ENCODE measurements around the gene ATP8A2. TPM values are rescaled to one million over a fixed set of nuclear protein-coding genes. Genes with fewer than 3 reads are reported as not detected.

The ATP8A2 gene
- total RNA-seq, 2 experiments from 2014 or later = not detected

GRCh38 chr13:26021956-26022355 lies 650.2 kb downstream of the ATP8A2 start:
- no peaks in the 10 kb centered on the region for H3K9me3 ChIP-seq (ENCODE audit: low read length)
- POLR2A ChIA-PET = no interaction called here
- H2AFZ ChIP-seq (ENCODE audit: low read length) = no peak overlapping the region
- no TSS peak for BruUV-seq (replicated peaks)
- no peak overlapping the region for H3K4me2 ChIP-seq (ENCODE audit: low read length)
- CTCF ChIA-PET (ENCODE audit: unreplicated experiment) = no interaction called here
- no peak for DNase-seq (ENCODE audit: low spot score)
- no peaks in the 10 kb centered on the region for H3K36me3 ChIP-seq (ENCODE audit: insufficient read depth, low read length)
- no peak overlapping the region for H3K27ac ChIP-seq (ENCODE audit: low read depth, low read length, poor library complexity, severe bottlenecking)
- TF ChIP-seq EZH2phosphoT487 (IDR thresholded peaks at IDR 0.05; ENCODE audit: borderline replicate concordance, low read depth, low read length) (no peak), CTCF (conservative IDR thresholded peaks at IDR 0.05; ENCODE audit: low read length) (no peak)
- intact Hi-C loops (cut with micrococcal nuclease; ENCODE audit: unreplicated experiment) = no loop called here
- H3K79me2 ChIP-seq (ENCODE audit: insufficient read depth, low read depth, low read length) = no peaks in the 10 kb centered on the region
- H4K20me1 ChIP-seq (ENCODE audit: insufficient read depth, low read length) = no peaks in the 10 kb centered on the region
- H3K4me1 ChIP-seq (ENCODE audit: insufficient read depth, low read length, poor library complexity, severe bottlenecking) = no peaks in the 10 kb centered on the region
- H3K4me3 ChIP-seq (ENCODE audit: low read depth, low read length, poor library complexity, severe bottlenecking) = no peak overlapping the region
- H3K9me2 ChIP-seq (ENCODE audit: insufficient read depth, low read length) = no peaks in the 10 kb centered on the region

- no peaks in the 10 kb centered on the region for H4K20me1 ChIP-seq (ENCODE audit: insufficient read depth, low read length)
- ChIA-PET POLR2A (no interaction called here), CTCF (ENCODE audit: unreplicated experiment) (no interaction called here)
- no peak for TF ChIP-seq EZH2phosphoT487 (IDR thresholded peaks at IDR 0.05; ENCODE audit: borderline replicate concordance, low read depth, low read length)
- TF ChIP-seq CTCF (conservative IDR thresholded peaks at IDR 0.05; ENCODE audit: low read length) = no peak
- intact Hi-C loops (cut with micrococcal nuclease; ENCODE audit: unreplicated experiment) = no loop called here
- H3K4me1 ChIP-seq (ENCODE audit: insufficient read depth, low read length, poor library complexity, severe bottlenecking) = no peaks in the 10 kb centered on the region
- no peak overlapping the region for H3K27ac ChIP-seq (ENCODE audit: low read depth, low read length, poor library complexity, severe bottlenecking)
- H3K79me2 ChIP-seq (ENCODE audit: insufficient read depth, low read depth, low read length) = no peaks in the 10 kb centered on the region
- no peaks in the 10 kb centered on the region for H3K9me2 ChIP-seq (ENCODE audit: insufficient read depth, low read length)
- H3K36me3 ChIP-seq (ENCODE audit: insufficient read depth, low read length) = no peaks in the 10 kb centered on the region
- DNase-seq (ENCODE audit: low spot score) = no peak
- H3K4me3 ChIP-seq (ENCODE audit: low read depth, low read length, poor library complexity, severe bottlenecking) = no peak overlapping the region
- H3K9me3 ChIP-seq (ENCODE audit: low read length) = no peaks in the 10 kb centered on the region
- H2AFZ ChIP-seq (ENCODE audit: low read length) = no peak overlapping the region
- BruUV-seq (replicated peaks) = no TSS peak
- no peak overlapping the region for H3K4me2 ChIP-seq (ENCODE audit: low read length)
Measured at GRCh38 chr13:26022538-26023292, 650.9 kb downstream of the ATP8A2 start.

GRCh38 chr13:26024558-26024957 lies 652.8 kb downstream of the ATP8A2 start:
- Histone ChIP-seq H3K4me2 (ENCODE audit: low read length) (no peak overlapping the region), H3K36me3 (ENCODE audit: insufficient read depth, low read length) (no peaks in the 10 kb centered on the region), H3K4me3 (ENCODE audit: low read depth, low read length, poor library complexity, severe bottlenecking) (no peak overlapping the region), H4K20me1 (ENCODE audit: insufficient read depth, low read length) (no peaks in the 10 kb centered on the region), H3K27ac (ENCODE audit: low read depth, low read length, poor library complexity, severe bottlenecking) (no peak overlapping the region), H3K4me1 (ENCODE audit: insufficient read depth, low read length, poor library complexity, severe bottlenecking) (no peaks in the 10 kb centered on the region), H3K79me2 (ENCODE audit: insufficient read depth, low read depth, low read length) (no peaks in the 10 kb centered on the region), H2AFZ (ENCODE audit: low read length) (no peak overlapping the region), H3K9me2 (ENCODE audit: insufficient read depth, low read length) (no peaks in the 10 kb centered on the region), H3K9me3 (ENCODE audit: low read length) (no peaks in the 10 kb centered on the region)
- ChIA-PET POLR2A (interaction anchor here (0.7 kb wide), 1 partner anchor 165 kb away, joined by 7 read pairs; no protein-coding TSS in a partner anchor), CTCF (ENCODE audit: unreplicated experiment) (no interaction called here)
- no TSS peak for BruUV-seq (replicated peaks)
- DNase-seq (ENCODE audit: low spot score) = no peak
- TF ChIP-seq CTCF (conservative IDR thresholded peaks at IDR 0.05; ENCODE audit: low read length) (no peak), EZH2phosphoT487 (IDR thresholded peaks at IDR 0.05; ENCODE audit: borderline replicate concordance, low read depth, low read length) (no peak)
- intact Hi-C loops (cut with micrococcal nuclease; ENCODE audit: unreplicated experiment) = no loop called here

Data from OCI-LY7 (cell line).